Neural progenitor cell (in vitro differentiated cells): ENCODE measurements around the gene XPNPEP2. TPM values are rescaled to one million over a fixed set of nuclear protein-coding genes. Genes with fewer than 3 reads are reported as not detected.

Experiments used
- DNase-seq: peaks from one replicate; pipeline ENCODE4 v3.0.0-alpha.2; 2016; ENCODE audit warnings: low spot score
- H2AFZ ChIP-seq: fragments of 200-600 bp; sonication (generic); replicated peaks from 2 replicates; pipeline ENCODE4 v1.6.1; 2016; ENCODE audit warnings: antibody characterized with exemption
- H3F3A ChIP-seq: fragments of 200-600 bp; sonication (generic); 2 replicates; pipeline ENCODE4 v1.6.1; 2016; ENCODE audit warnings: antibody characterized with exemption, low read depth
- H3K27ac ChIP-seq: fragments of 200-600 bp; sonication (generic); 2 replicates; pipeline ENCODE4 v1.5.1; 2016; ENCODE audit warnings: mild to moderate bottlenecking
- H3K27me3 ChIP-seq: fragments of 200-600 bp; sonication (generic); 2 replicates; pipeline ENCODE4 v1.6.1; 2016; ENCODE audit warnings: mild to moderate bottlenecking, moderate library complexity
- H3K36me3 ChIP-seq: fragments of 200-600 bp; sonication (generic); 2 replicates; pipeline ENCODE4 v1.5.1; 2016
- H3K4me1 ChIP-seq: fragments of 200-600 bp; sonication (generic); 2 replicates; pipeline ENCODE4 v1.6.1; 2016; ENCODE audit warnings: mixed run types
- H3K4me2 ChIP-seq: fragments of 200-600 bp; sonication (generic); 2 replicates; pipeline ENCODE4 v1.6.1; 2016
- H3K4me3 ChIP-seq: fragments of 200-600 bp; sonication (generic); 2 replicates; pipeline ENCODE4 v1.5.1; 2016
- H3K79me2 ChIP-seq: fragments of 200-600 bp; sonication (generic); 2 replicates; pipeline ENCODE4 v1.6.1; 2016; ENCODE audit warnings: low read depth
- H3K9ac ChIP-seq: fragments of 200-600 bp; sonication (generic); 2 replicates; pipeline ENCODE4 v1.6.1; 2016
- H3K9me3 ChIP-seq: fragments of 200-600 bp; sonication (generic); 2 replicates; pipeline ENCODE4 v1.5.1; 2016; ENCODE audit warnings: low read depth
- H4K20me1 ChIP-seq: fragments of 200-600 bp; sonication (generic); 2 replicates; pipeline ENCODE4 v1.6.1; 2016; ENCODE audit warnings: low read depth
- H3K27ac Mint-ChIP-seq: 3 replicates; pipeline ENCODE4 v1.8.0; 2021; ENCODE audit warnings: mixed read lengths
- H3K27me3 Mint-ChIP-seq: 2 replicates; pipeline ENCODE4 v1.8.0; 2022; ENCODE audit warnings: low read depth, mild to moderate bottlenecking, inconsistent platforms, moderate library complexity, mixed read lengths; ENCODE audit not compliant: insufficient read depth
- H3K36me3 Mint-ChIP-seq: 3 replicates; pipeline ENCODE4 v1.8.0; 2021; ENCODE audit warnings: mixed read lengths
- H3K4me1 Mint-ChIP-seq: 3 replicates; pipeline ENCODE4 v1.8.0; 2021; ENCODE audit warnings: mixed read lengths
- H3K4me3 Mint-ChIP-seq: 3 replicates; pipeline ENCODE4 v1.8.0; 2021; ENCODE audit warnings: mild to moderate bottlenecking, moderate library complexity, mixed read lengths
- H3K9me3 Mint-ChIP-seq: 3 replicates; pipeline ENCODE4 v1.8.0; 2020; ENCODE audit warnings: mixed read lengths
- CTCF ChIP-seq: fragments of 200-600 bp; sonication (generic); IDR thresholded peaks from 2 replicates; pipeline ENCODE4 v1.5.1; 2017; ENCODE audit warnings: antibody characterized with exemption, mild to moderate bottlenecking
- EZH2 ChIP-seq: fragments of 200-600 bp; sonication (generic); IDR thresholded peaks from 2 replicates; pipeline ENCODE4 v1.6.1; 2017; ENCODE audit warnings: antibody characterized with exemption, mild to moderate bottlenecking, moderate library complexity
- EZH2phosphoT487 ChIP-seq: fragments of 200-600 bp; sonication (generic); IDR thresholded peaks from 2 replicates; pipeline ENCODE4 v1.6.1; 2017; ENCODE audit warnings: antibody characterized with exemption
- total RNA-seq: library from RNA; depleted of rRNA; stranded (reverse); fragments of >200 nt; gene quantifications from 2 replicates; pipeline ENCODE4 v1.2.3, GENCODE V29; 2015; ENCODE audit warnings: low replicate concordance

The XPNPEP2 gene
- total RNA-seq, 1 donor from 2014 or later: 1.7 TPM

GRCh38 chrX:129693354-129693753, 45.4 kb upstream of the XPNPEP2 start:
- Mint-ChIP-seq H3K36me3 (no peaks in the 10 kb centered on the region), H3K4me1 (peaks cover 3% of the 10 kb centered on the region), H3K27ac (no peak overlapping the region), H3K9me3 (no peaks in the 10 kb centered on the region), H3K27me3 (peaks cover 7% of the 10 kb centered on the region), H3K4me3 (no peak overlapping the region)
- no peak overlapping the region for H3K4me3 ChIP-seq
- no peaks in the 10 kb centered on the region for H3K36me3 ChIP-seq
- no peaks in the 10 kb centered on the region for H3K9me3 ChIP-seq
- no peaks in the 10 kb centered on the region for H3K27me3 ChIP-seq
- no peaks in the 10 kb centered on the region for H4K20me1 ChIP-seq
- no peaks in the 10 kb centered on the region for H3F3A ChIP-seq
- no peak for TF ChIP-seq CTCF
- no peak for TF ChIP-seq EZH2phosphoT487
- TF ChIP-seq EZH2: no peak
- H2AFZ ChIP-seq: no peak overlapping the region
- H3K4me2 ChIP-seq: no peak overlapping the region
- H3K9ac ChIP-seq: no peak overlapping the region
- no peak for DNase-seq
- no peak overlapping the region for H3K27ac ChIP-seq
- no peaks in the 10 kb centered on the region for H3K4me1 ChIP-seq
- no peaks in the 10 kb centered on the region for H3K79me2 ChIP-seq

- H3K4me3 Mint-ChIP-seq: no peak overlapping the region
- Histone ChIP-seq H2AFZ (no peak overlapping the region), H3K4me1 (no peaks in the 10 kb centered on the region), H3K79me2 (no peaks in the 10 kb centered on the region), H3F3A (no peaks in the 10 kb centered on the region), H3K9ac (no peak overlapping the region), H3K27ac (no peak overlapping the region), H4K20me1 (no peaks in the 10 kb centered on the region), H3K27me3 (no peaks in the 10 kb centered on the region), H3K4me3 (no peak overlapping the region), H3K9me3 (no peaks in the 10 kb centered on the region), H3K4me2 (no peak overlapping the region), H3K36me3 (no peaks in the 10 kb centered on the region)
- peaks cover 7% of the 10 kb centered on the region for H3K27me3 Mint-ChIP-seq
- H3K9me3 Mint-ChIP-seq: no peaks in the 10 kb centered on the region
- no peaks in the 10 kb centered on the region for H3K4me1 Mint-ChIP-seq
- no peaks in the 10 kb centered on the region for H3K36me3 Mint-ChIP-seq
- DNase-seq: no peak
- TF ChIP-seq EZH2phosphoT487 (no peak), EZH2 (no peak)
- H3K27ac Mint-ChIP-seq: no peak overlapping the region
Observed at GRCh38 chrX:129694805-129695204, 44.0 kb upstream of the XPNPEP2 start.

GRCh38 chrX:129695535-129695934, 43.2 kb upstream of the XPNPEP2 start:
- Mint-ChIP-seq H3K27me3 (peaks cover 7% of the 10 kb centered on the region), H3K4me3 (no peak overlapping the region), H3K9me3 (no peaks in the 10 kb centered on the region), H3K4me1 (no peaks in the 10 kb centered on the region), H3K36me3 (no peaks in the 10 kb centered on the region), H3K27ac (peak overlapping the region; percentile 55)
- DNase-seq: no peak
- Histone ChIP-seq H3K27ac (no peak overlapping the region), H2AFZ (no peak overlapping the region), H3K4me2 (no peak overlapping the region), H3F3A (no peaks in the 10 kb centered on the region), H4K20me1 (no peaks in the 10 kb centered on the region), H3K9me3 (no peaks in the 10 kb centered on the region), H3K4me1 (no peaks in the 10 kb centered on the region), H3K27me3 (no peaks in the 10 kb centered on the region), H3K4me3 (no peak overlapping the region), H3K79me2 (no peaks in the 10 kb centered on the region), H3K9ac (no peak overlapping the region), H3K36me3 (no peaks in the 10 kb centered on the region)
- no peak for TF ChIP-seq CTCF
- TF ChIP-seq EZH2phosphoT487: no peak
- no peak for TF ChIP-seq EZH2

- Histone ChIP-seq H3K9ac (no peak overlapping the region), H3K79me2 (no peaks in the 10 kb centered on the region), H3K4me1 (no peaks in the 10 kb centered on the region), H3K36me3 (no peaks in the 10 kb centered on the region), H4K20me1 (no peaks in the 10 kb centered on the region), H2AFZ (no peak overlapping the region), H3K9me3 (no peaks in the 10 kb centered on the region), H3K27ac (no peak overlapping the region), H3F3A (no peaks in the 10 kb centered on the region), H3K27me3 (no peaks in the 10 kb centered on the region), H3K4me3 (no peak overlapping the region), H3K4me2 (no peak overlapping the region)
- Mint-ChIP-seq H3K4me3 (no peak overlapping the region), H3K27ac (peak overlapping the region; percentile 55), H3K9me3 (no peaks in the 10 kb centered on the region), H3K4me1 (no peaks in the 10 kb centered on the region), H3K27me3 (peaks cover 7% of the 10 kb centered on the region), H3K36me3 (no peaks in the 10 kb centered on the region)
- no peak for DNase-seq
- TF ChIP-seq CTCF: no peak
- TF ChIP-seq EZH2phosphoT487: no peak
- TF ChIP-seq EZH2: no peak
Observed at GRCh38 chrX:129695937-129696336, 42.8 kb upstream of the XPNPEP2 start.
